ENCODE results near the gene TP73.

GRCh38 chr1:3633344-3634058, 18.8 kb upstream of the TP73 start:
- TF ChIP-seq CTCF (conservative IDR thresholded peaks at IDR 0.05): no peak
- no peak for TF ChIP-seq EZH2 (IDR thresholded peaks at IDR 0.05; ENCODE audit: low read depth)
